ENCODE data around the gene CDON.

DNA sequence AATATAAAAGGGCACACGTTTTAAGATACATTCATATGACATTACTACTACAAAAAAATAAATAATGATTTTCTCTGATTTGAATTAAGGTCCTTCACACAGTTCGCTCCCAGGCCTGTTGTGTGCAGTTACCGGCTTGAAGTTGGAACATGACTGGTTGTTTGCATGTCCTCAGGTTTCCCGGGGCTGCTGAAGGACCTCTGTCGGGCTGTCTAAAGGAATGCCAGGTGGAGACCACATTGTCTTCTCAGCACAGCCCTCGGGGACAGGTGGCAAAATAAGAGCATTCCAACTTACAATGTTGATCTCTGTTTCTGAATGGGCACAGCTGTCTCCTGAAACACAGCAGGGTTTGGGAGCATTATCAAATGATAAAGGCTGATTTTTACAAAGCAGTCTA is 101.9 kb downstream of the CDON start:
- no peak for TF ChIP-seq POLR2A (IDR thresholded peaks at IDR 0.05)
- TF ChIP-seq CTCF (IDR thresholded peaks at IDR 0.05) = no peak
